Suppressor macrophage (primary cell): ENCODE results near the gene NUDT5.

Source experiments
- DNase-seq, 4 experiments: peaks; one replicate each; pipeline ENCODE4 v3.0.0-alpha.2; 2020 to 2022

NUDT5 gene

GRCh38 chr10:12162927-12163326 lies 32.8 kb downstream of the NUDT5 start:
- no peak for DNase-seq

GRCh38 chr10:12160664-12161063 lies 35.0 kb downstream of the NUDT5 start:
- no peak for DNase-seq

GRCh38 chr10:12158111-12158510 lies 37.6 kb downstream of the NUDT5 start:
- peak; percentile 26 to 81 (median 62) for DNase-seq

- no peak for DNase-seq
Measured at GRCh38 chr10:12156367-12157123, 39.1 kb downstream of the NUDT5 start.

- no peak for DNase-seq
Measured at GRCh38 chr10:12154516-12154915, 41.2 kb downstream of the NUDT5 start.

GRCh38 chr10:12150163-12150562 lies 45.5 kb downstream of the NUDT5 start:
- no peak for DNase-seq

- DNase-seq = no peak
Measured at GRCh38 chr10:12144538-12144937, 51.2 kb downstream of the NUDT5 start.

- DNase-seq = no peak
Measured at GRCh38 chr10:12140038-12140437, 55.7 kb downstream of the NUDT5 start.

GRCh38 chr10:12135631-12136030 lies 60.1 kb downstream of the NUDT5 start:
- no peak for DNase-seq

GRCh38 chr10:12130237-12130872 lies 65.3 kb downstream of the NUDT5 start:
- peak; percentile 41 to 61 (median 60) for DNase-seq

- DNase-seq = peak; percentile 98 to 100 (median 99)
Measured at GRCh38 chr10:12129222-12130111, 66.2 kb downstream of the NUDT5 start, which contains the start of gene SEC61A2. SEC61A2 (plus strand) TSS chr10:12129677; CDS start chr10:12129788, 111 bp downstream.

- no peak for DNase-seq
Measured at GRCh38 chr10:12121673-12122072, 74.0 kb downstream of the NUDT5 start.
